Adrenal gland (tissue), 12 donors: ENCODE measurements around the gene ASAP2. TPM values are rescaled to one million over a fixed set of nuclear protein-coding genes. Genes with fewer than 3 reads are reported as not detected.

Experiments used
- DNase-seq, 7 donors: peaks; one replicate each; pipeline ENCODE4 v3.0.0-alpha.2; 2019 to 2020
- H3K27ac ChIP-seq, 5 donors: fragments of 200-600 bp; sonication (generic) in 4 of 5; 1 replicate in 3 of 5; 2 replicates in 2 of 5; pipeline versions ENCODE4 v1.5.1 to v1.8.0; 2016 to 2020; ENCODE audit warnings: mild to moderate bottlenecking in 1 of 5
- H3K27me3 ChIP-seq: fragments of 200-600 bp; 2 replicates; pipeline ENCODE4 v1.8.0; 2021
- H3K36me3 ChIP-seq, 2 donors: fragments of 200-600 bp; replicated peaks in 1 of 2; 1 replicate in 1 of 2; 2 replicates in 1 of 2; pipeline versions ENCODE4 v1.5.1 to v1.8.0; 2018 to 2022
- H3K4me1 ChIP-seq, 2 donors: fragments of 200-600 bp; replicated peaks in 1 of 2; 1 replicate in 1 of 2; 2 replicates in 1 of 2; pipeline versions ENCODE4 v1.5.1 to v1.8.0; 2018 to 2021
- H3K4me3 ChIP-seq, 4 donors: fragments of 200-600 bp; sonication (generic) in 3 of 4; one replicate each; pipeline ENCODE4 v1.5.1; 2016 to 2018
- H3K9me3 ChIP-seq, 3 donors: fragments of 200-600 bp; sonication (generic) in 1 of 3; replicated peaks in 1 of 3; 1 replicate in 2 of 3; 2 replicates in 1 of 3; pipeline versions ENCODE4 v1.5.1 to v1.8.0; 2016 to 2021
- POLR2A ChIP-seq, 2 donors: fragments of 450-650 bp; IDR thresholded peaks; one replicate each; pipeline ENCODE4 v1.6.1; 2017; ENCODE audit warnings: antibody characterized with exemption in 2 of 2, mild to moderate bottlenecking in 2 of 2, moderate library complexity in 1 of 2
- WGBS, 4 donors: extraction: QIAGEN DNeasy Blood & Tissue Kit in 2 of 4; methylation state at CpG; one replicate each; pipeline versions ENCODE4 v1.1.5 to v1.1.7; 2013 to 2017; 5-methylcytosine and 5-hydroxymethylcytosine counted together
- intact Hi-C, 2 donors: fragments of 100-400 bp; cut with DNase I; formaldehyde crosslinking; loops; one replicate each; pipeline versions ENCODE4 v1.14.1 to v1.15.0; 2022 to 2023
- polyA plus RNA-seq, 3 donors: library from polyadenylated mRNA; stranded (reverse); fragments of 200-250 nt in 2 of 3; fragments of 350-450 nt in 1 of 3; fragmentation: Illumina TruSeq in 1 of 3; extraction: RNeasy Lipid Tissue Mini Kit (QIAGEN cat#74804) in 1 of 3; gene quantifications; one replicate each; pipeline ENCODE4 v1.2.3, GENCODE V29; 2013 to 2014
- total RNA-seq, 9 donors: library from RNA; depleted of rRNA in 4 of 9; stranded (reverse); fragments of >200 nt in 4 of 9; fragments of 120-200 nt in 1 of 9; fragmentation: NEBNext Ultra II Directional in 1 of 9; extraction: Animal tissue kit (Norgen Biotek cat#: 25700) in 1 of 9; gene quantifications; one replicate each; pipeline versions ENCODE4 v1.1.0 to v1.2.4, GENCODE V29; 2013 to 2023
- TF ChIP-seq, protein P1 (sequence below), 6 experiments: fragments of 450-650 bp in 4 of 6; fragments of 200-600 bp in 2 of 6; sonication (generic) in 1 of 6; IDR thresholded peaks; 1 replicate in 5 of 6; 2 replicates in 1 of 6; pipeline versions ENCODE4 v1.5.1 to v1.8.0; 2016 to 2021; ENCODE audit warnings: antibody characterized with exemption in 6 of 6, mild to moderate bottlenecking in 2 of 6, moderate library complexity in 1 of 6
- donor health status: healthy with polysubstance abuse.
- donor health status: Bipolar disorder and iron deficiency.
- donor health status: DM: yes; HTN: yes; CAD: no.
- donor health status: DM: no; HTN: no; CAD: no.
- donor health status: DM: no; HTN: no; CAD: no.
- donor health status: DM: yes; HTN: yes; CAD: no.

ASAP2 gene
- total and polyA plus RNA-seq, 12 donors, result 5.4 to 12.9 (median 7.7) TPM

DNA sequence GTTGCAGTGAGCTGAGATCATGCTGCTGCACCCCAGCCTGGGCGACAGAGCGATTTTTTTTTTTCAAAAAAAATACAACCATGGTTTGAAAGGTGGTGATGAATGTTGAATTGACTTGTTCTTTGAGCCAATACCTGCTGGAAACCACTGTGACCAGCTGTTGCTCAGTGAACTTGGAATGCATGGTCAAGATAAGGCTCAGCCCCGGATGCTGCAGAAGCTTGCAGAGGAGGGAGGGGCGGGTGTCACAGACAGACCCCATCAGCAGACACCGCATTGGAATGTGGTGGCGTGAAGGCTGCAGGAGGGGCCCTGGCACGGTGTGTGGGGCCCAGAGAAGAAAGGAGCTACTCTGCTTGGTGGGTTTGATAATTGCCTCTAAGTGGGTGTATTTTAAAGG, 125.1 kb downstream of the ASAP2 start:
- H3K4me1 ChIP-seq, result peaks cover 0 to 12% of the 10 kb centered on the region in 2 donors
- H3K4me3 ChIP-seq, result no peak overlapping the region
- H3K9me3 ChIP-seq, result no peaks in the 10 kb centered on the region
- TF ChIP-seq, protein P1, sequence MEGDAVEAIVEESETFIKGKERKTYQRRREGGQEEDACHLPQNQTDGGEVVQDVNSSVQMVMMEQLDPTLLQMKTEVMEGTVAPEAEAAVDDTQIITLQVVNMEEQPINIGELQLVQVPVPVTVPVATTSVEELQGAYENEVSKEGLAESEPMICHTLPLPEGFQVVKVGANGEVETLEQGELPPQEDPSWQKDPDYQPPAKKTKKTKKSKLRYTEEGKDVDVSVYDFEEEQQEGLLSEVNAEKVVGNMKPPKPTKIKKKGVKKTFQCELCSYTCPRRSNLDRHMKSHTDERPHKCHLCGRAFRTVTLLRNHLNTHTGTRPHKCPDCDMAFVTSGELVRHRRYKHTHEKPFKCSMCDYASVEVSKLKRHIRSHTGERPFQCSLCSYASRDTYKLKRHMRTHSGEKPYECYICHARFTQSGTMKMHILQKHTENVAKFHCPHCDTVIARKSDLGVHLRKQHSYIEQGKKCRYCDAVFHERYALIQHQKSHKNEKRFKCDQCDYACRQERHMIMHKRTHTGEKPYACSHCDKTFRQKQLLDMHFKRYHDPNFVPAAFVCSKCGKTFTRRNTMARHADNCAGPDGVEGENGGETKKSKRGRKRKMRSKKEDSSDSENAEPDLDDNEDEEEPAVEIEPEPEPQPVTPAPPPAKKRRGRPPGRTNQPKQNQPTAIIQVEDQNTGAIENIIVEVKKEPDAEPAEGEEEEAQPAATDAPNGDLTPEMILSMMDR (IDR thresholded peaks at IDR 0.05), result no peak
- no peak for TF ChIP-seq POLR2A (IDR thresholded peaks at IDR 0.05)
- DNase-seq, result no peak
- H3K27ac ChIP-seq, result no peak overlapping the region
- WGBS, 4 donors, result 78 to 85% (median 81%) methylated on average over 7 of the region's 7 CpGs
- H3K36me3 ChIP-seq, result no peaks in the 10 kb centered on the region
- H3K27me3 ChIP-seq, result no peaks in the 10 kb centered on the region
- intact Hi-C loops, result loop anchor here (5.0 to 10.0 kb wide), 2 partner anchors 127 to 189 kb away; partner anchors contain the start of gene ASAP2 (in 2 of the 2)

DNA sequence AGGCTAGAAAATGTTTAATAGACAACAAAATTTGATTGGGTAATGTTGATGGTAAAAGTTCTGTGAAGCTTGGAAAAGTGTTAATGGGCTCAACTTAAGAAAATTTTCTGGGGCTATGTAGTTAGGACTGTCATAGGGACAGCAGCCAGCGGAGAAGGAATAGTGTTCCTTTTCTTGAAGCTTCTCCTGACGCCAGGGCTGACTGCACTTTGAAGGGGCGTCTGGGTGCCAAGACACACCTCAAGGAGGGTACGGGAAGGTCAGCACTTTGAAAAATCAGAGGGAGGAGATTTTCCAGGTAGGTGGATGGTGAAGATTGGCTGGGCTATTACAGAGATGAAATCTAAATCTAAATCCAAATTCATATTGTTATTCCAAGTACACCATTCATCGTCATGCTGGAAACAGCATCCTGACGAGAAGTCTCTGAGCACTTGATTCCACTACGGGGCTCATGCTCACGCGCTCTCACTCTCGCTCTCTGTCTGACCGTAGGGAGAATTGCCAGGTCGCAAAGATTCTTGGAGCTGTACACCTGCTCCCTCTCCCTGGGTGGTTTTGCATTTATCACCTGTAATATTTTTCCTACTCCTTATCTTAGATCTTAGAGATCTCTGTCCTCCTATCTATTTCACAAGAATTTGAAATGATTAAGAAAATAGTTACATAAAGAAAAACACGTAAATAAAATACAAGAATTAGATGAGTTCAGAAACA, 125.7 kb downstream of the ASAP2 start:
- Histone ChIP-seq H3K4me3 (no peak overlapping the region), H3K27ac (no peak overlapping the region), H3K27me3 (no peaks in the 10 kb centered on the region), H3K9me3 (no peaks in the 10 kb centered on the region), H3K36me3 (no peaks in the 10 kb centered on the region), H3K4me1 (peaks cover 0 to 9% of the 10 kb centered on the region in 2 donors)
- WGBS, 4 donors, result 91 to 94% (median 92%) methylated on average over 13 of the region's 13 CpGs
- intact Hi-C loops, result loop anchor here (5.0 to 10.0 kb wide), 2 partner anchors 127 to 190 kb away; partner anchors contain the start of gene ASAP2 (in 2 of the 2)
- TF ChIP-seq POLR2A (IDR thresholded peaks at IDR 0.05), result no peak
- TF ChIP-seq, protein P1 (IDR thresholded peaks at IDR 0.05), result no peak
- DNase-seq, result no peak

DNA sequence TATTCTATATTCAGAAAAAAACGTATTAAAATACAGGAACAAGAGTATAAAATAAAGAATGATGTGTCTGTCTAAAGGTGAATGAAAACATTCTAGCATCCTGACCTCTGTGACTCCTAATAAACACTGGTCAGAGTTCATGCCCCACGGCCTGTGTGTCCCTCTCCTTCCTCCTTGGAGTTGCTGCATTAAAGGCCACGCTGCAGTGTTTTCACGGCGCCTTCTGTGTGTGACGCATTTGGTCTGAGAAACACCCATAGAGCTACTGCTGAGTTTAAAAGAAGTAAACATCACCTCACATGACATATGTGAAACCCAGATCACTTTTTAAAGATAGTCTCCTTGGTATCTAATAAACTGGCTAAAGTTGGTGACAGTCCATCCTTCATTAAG, 126.2 kb downstream of the ASAP2 start:
- DNase-seq, result no peak
- peaks cover 0 to 4% of the 10 kb centered on the region in 2 donors for H3K4me1 ChIP-seq
- WGBS, 4 donors, result 86 to 91% (median 87%) methylated on average over 6 of the region's 6 CpGs
- no peak overlapping the region for H3K27ac ChIP-seq
- no peaks in the 10 kb centered on the region for H3K9me3 ChIP-seq
- H3K4me3 ChIP-seq, result no peak overlapping the region
- H3K36me3 ChIP-seq, result no peaks in the 10 kb centered on the region
- H3K27me3 ChIP-seq, result no peaks in the 10 kb centered on the region
- TF ChIP-seq POLR2A (IDR thresholded peaks at IDR 0.05), result no peak
- TF ChIP-seq, protein P1 (IDR thresholded peaks at IDR 0.05), result no peak
- intact Hi-C loops, result loop anchor here (5.0 to 10.0 kb wide), 2 partner anchors 128 to 191 kb away; partner anchors contain the start of gene ASAP2 (in 2 of the 2)

DNA sequence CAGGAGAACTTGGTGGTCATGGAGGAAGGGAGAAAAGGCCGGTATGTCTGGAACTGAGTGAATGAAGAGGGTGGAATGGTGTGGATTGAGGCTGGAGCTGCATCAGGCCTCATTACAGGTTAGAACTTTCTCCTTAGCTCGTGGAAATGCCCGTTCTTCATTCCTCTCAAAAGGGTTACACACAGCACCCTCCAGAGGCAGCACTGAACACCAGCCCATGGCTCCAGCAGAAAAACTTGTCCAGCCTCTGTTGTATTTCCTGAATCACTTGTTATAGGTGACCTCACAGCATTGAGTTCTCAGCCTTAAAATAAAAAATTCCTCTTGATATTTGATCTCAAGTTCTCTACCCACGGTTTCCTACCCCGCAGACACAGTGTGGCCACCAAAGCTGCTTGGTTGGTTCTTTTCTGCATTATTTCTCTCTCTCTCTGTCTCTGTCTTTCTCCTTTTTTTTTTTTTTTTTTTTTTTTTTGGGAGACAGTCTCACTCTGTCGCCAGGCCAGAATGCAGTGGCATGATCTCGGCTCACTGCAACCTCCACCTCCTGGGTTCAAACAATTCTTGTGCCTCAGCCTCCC, 127.1 kb downstream of the ASAP2 start:
- no peaks in the 10 kb centered on the region for H3K36me3 ChIP-seq
- no peak overlapping the region for H3K4me3 ChIP-seq
- no peaks in the 10 kb centered on the region for H3K9me3 ChIP-seq
- WGBS, 4 donors, result 44 to 56% (median 47%) methylated on average over 7 of the region's 7 CpGs
- intact Hi-C loops, result loop anchor here (5.0 to 10.0 kb wide), 2 partner anchors 129 to 191 kb away; partner anchors contain the start of gene ASAP2 (in 2 of the 2)
- no peaks in the 10 kb centered on the region for H3K4me1 ChIP-seq
- TF ChIP-seq POLR2A (IDR thresholded peaks at IDR 0.05), result no peak
- TF ChIP-seq, protein P1 (IDR thresholded peaks at IDR 0.05), result peak; percentile 41 to 74 (median 66)
- peak; percentile 58 to 82 (median 72) for DNase-seq
- H3K27me3 ChIP-seq, result no peaks in the 10 kb centered on the region
- H3K27ac ChIP-seq, result no peak overlapping the region
